Activated CD8-positive, alpha-beta memory T cell treated with anti-CD3 and anti-CD28 coated beads for 24 hours (primary cell): ENCODE data around the gene CIZ1.

Experiments used
- DNase-seq: peaks from one replicate; pipeline ENCODE4 v3.0.0-alpha.2; 2020

CIZ1 gene

GRCh38 chr9:128121924-128122808 is 69.2 kb downstream of the CIZ1 start:
- DNase-seq, result no peak

GRCh38 chr9:128121466-128121810 is 69.9 kb downstream of the CIZ1 start:
- DNase-seq, result no peak

GRCh38 chr9:128120741-128121465 is 70.5 kb downstream of the CIZ1 start:
- DNase-seq, result no peak

GRCh38 chr9:128120061-128120740 is 71.2 kb downstream of the CIZ1 start:
- no peak for DNase-seq

GRCh38 chr9:128118971-128119665 is 72.3 kb downstream of the CIZ1 start:
- no peak for DNase-seq

GRCh38 chr9:128118472-128118857 is 72.9 kb downstream of the CIZ1 start:
- no peak for DNase-seq

GRCh38 chr9:128117613-128118471 is 73.5 kb downstream of the CIZ1 start:
- peak; percentile 100 for DNase-seq

GRCh38 chr9:128116104-128117083 is 75.0 kb downstream of the CIZ1 start:
- DNase-seq, result no peak
